Measurements from ENCODE around the gene TUBGCP5. TPM values are rescaled to one million over a fixed set of nuclear protein-coding genes. Genes with fewer than 3 reads are reported as not detected.
A peak's percentile ranks its signal among the peaks of the same experiment; 100 is the strongest.
"Not testable (repeated sequence)": the region's sequence is repeated elsewhere in the genome, so short reads cannot be mapped to it uniquely, and the experiment has no call there.

Gene TUBGCP5
- total RNA-seq: 10 to 100 TPM in 1 of 2 donors, 1 to 10 TPM in 1; 9.2 to 13.8 TPM
- long read RNA-seq, partial matches to known transcripts: 3 of 6 reads
- long read RNA-seq, other reads (novel, unspliced or antisense): 2 of 6 reads

DNA sequence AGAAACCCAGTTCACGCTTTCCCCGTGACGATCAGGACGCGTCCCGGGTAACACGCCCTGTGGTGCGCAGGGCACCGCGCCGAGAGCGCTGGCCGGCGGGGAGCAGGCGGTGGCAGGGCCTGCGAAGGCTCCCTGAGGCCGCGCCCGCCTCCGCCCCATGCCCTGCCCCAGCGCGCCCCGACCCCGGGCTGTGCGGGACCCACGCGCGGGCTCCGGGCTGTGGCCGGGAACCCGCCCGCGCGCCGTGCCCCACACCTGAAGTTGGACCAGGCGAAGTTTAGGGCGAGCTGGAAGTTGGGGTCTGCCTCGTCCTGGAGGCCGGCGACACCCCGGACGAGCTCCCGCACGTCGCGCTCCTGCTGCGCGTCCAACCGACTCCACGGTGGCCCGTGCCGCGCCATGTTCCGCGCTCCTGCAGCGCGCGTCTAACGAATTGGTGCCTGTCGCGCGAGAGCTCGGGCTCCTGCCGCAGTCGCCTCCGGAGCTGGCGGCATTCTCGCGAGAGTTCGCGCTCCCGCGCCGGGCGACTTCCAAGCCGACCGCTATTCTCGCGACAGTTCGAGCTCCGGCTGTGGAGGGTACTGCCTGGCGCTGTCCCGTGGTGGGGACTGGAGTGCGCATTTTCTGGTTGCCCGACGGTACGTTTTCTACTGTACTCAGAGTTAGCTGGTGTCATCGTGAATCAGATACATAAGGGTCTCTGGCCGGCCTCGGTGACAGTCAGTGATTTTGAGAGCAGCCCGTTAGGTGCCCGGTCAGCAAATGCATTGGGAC is at the start of gene TUBGCP5:
TSS of gene TUBGCP5 (minus strand) at position 427 of the 774 bp plus-strand sequence. CDS start at position 401, 26 bp downstream.
- peak; percentile 98 for ATAC-seq
- peak; percentile 99 for DNase-seq
- intact Hi-C loops (cut with DNase I): no loop called here

DNA sequence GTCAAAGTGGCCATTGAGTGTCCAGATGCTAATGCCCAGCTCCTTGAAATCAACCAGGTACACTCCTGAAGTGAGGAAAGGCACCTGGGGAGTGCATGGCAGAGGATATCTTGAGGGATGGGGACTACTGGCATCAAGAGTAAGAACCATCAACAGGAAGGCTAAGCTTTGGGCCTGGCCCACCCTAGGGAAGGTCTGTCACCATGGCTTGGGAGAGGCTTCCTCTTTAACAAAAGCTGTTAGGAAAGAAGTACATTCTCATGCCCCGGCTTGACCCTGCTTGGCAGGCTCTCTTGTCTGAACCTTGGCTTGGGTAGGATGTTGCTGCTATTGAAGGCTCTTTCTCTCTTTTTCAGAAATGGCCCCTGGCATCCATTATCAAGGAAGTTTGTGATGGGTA is 43.7 kb upstream of the TUBGCP5 start:
- DNase-seq: no peak
- intact Hi-C loops (cut with DNase I): no loop called here
- peak in 1 of 2 donors; percentile 35 for ATAC-seq

DNA sequence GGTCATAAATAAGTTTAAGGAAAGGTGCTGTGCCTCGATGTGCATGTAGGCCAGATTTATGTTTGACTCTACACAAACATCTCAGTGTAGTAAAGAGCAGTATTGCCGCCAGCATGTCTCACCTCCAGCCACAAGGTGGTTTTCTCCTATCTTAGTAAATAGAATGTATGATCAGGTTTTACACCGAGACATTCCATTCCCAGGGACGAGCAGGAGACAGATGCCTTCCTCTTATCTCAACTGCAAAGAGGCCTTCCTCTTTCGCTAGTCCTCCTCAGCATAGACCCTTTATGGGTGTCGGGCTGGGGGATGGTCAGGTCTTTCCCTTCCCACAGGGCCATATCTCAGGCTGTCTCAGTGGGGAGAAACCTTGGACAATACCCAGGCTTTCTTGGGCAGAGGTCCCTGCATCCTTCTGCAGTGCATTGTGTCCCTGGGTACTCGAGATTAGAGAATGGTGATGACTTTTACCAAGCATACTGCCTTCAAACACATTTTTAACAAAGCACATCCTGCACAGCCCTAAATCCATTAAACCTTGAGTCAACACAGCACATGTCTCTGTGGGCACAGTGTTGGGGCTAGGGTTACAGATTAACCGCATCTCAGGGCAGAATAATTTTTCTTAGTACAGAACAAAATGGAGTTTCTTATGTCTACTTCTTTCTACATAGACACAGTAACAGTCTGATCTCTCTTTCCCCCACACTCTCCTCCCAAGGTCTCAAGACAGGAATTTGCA is 42.8 kb upstream of the TUBGCP5 start:
- intact Hi-C loops (cut with DNase I); ATAC-seq; DNase-seq: not testable (repeated sequence)

DNA sequence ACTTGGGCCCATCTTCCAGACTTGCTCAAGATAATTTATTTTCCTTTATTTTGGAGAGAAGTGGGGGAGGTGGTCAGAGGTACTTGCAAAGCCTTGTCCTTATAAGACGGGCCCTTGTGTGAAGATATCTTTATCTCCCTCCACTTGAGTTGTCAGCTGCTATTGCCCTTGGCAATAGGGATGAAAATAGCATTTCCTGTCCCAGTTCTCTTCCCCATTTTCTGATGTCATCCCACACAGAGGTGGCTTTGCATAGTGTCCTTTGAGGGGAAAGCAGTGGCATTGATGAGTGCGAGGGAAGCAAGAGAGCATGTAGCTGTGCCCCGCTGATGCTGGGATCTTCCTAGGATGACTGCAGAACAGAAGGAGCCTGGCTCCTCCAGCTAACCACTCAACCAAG is 41.9 kb upstream of the TUBGCP5 start:
- peak in 1 of 2 donors; percentile 26 for ATAC-seq
- intact Hi-C loops (cut with DNase I): no loop called here
- DNase-seq: no peak

DNA sequence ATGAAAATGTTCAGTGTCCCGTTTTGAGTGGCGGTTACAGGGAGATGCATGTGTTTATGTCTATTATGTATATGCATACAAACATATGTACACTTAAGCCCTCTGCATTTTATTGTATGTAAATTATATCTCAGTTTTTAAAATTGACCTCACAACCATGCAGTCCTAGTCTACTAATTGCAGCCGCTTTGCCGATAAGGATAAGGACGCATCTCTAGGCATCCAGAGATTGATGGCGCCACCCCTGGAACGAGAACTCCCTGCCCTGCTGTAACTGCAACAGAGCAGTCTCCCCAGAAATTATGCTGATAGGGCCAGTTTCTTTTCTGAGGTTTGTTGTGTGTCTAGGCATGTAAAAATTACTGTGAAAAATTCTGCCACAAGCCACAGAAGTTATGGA is 40.4 kb upstream of the TUBGCP5 start:
- DNase-seq (no peak), ATAC-seq (no peak)
- intact Hi-C loops (cut with DNase I): no loop called here

DNA sequence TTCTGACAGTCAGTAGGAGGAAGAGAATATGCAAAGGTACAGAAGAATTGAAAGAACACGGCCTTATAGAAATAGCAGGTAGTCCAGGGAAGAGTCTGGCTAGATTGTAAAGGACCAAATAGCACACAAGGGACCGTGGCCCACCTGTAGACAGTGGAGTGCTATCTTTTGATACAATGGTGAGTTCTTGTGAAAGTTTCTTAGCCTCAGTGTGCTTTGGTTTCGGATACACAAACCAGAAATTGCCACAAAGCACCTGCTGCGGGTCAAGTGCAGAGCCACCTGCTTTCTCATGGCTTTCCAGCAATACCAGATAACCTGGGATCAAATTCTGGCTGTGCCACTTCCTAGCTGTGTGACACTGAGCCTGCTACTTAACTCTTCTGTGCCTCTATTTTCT is 36.6 kb upstream of the TUBGCP5 start:
- ATAC-seq: no peak
- intact Hi-C loops (cut with DNase I): no loop called here
- no peak for DNase-seq

DNA sequence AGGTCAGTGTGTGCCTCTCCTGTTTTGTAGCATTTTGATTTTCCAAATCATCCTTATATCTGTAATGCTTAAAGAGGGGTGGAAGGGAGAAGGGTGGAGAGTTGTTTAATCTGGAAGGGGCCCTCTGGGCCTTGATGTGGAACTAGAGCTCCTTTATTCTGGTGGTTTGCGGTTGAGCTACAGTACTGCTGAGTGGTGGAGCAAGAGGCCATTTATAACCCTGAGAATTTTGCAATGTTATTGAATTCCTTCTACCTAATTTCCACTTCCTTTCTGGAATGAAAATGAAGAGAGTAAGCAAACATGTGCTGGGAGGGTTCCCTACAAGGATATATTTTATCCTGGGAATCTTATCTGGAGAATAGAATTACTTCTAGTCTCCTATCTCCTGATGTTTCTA is 35.3 kb upstream of the TUBGCP5 start:
- DNase-seq (no peak), ATAC-seq (no peak)
- intact Hi-C loops (cut with DNase I): no loop called here

DNA sequence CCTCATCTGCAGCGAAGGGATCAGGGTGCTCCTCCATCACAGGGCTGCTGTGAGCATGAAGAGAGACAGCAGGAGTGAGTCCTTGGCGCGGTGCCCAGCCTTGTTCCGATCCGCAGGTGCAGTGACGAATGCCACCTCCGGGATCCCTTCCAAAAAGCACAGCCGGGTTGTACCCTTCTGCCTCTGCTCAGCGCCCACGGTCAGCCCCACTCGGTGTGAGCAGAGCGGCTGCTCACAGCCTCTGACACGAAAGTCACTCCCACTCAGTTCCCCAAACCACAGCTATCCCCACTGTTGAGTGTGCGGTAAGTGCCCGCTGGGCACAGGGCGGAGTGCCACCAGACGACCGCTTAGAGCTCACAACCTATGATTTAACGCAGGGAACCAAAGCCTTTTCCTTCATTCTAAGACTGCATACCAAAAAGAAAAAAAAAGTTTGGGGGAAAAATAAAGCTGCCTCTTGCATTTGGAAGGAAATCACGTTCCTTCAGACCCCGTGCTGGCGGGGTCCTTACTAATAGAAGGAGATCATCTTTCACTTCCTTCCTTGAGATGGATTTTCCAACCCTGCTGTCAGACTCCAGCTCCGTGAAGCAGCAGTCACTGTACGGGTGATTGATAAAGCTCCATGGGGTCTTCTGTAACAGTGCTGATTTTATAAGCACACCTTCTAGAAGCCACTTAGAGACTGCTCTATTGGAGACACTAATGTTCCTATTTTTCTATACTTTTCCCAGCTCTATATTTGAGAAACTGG is 34.7 kb upstream of the TUBGCP5 start:
- DNase-seq (peak; percentile 34), ATAC-seq (no peak)
- intact Hi-C loops (cut with DNase I): no loop called here

DNA sequence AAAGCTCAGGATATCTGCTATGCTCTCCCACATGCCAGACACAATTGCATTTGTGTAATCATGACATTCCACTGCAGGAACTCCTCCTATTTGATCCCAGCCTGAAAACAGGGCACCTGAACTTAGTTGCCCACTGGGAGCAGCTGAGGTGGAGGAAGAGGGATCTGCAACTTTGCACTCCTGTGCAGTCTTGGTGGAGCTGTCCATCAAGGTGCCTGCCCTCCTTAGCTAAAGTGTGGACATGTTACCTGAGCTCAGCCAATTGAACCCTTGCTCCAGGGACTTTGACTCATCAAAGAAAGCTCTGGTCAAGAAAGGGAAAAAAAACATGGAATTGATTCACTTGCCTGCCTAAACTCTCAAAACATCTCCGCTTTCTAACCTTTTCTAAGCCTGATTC is 33.3 kb upstream of the TUBGCP5 start:
- ATAC-seq (no peak), DNase-seq (no peak)
- intact Hi-C loops (cut with DNase I): no loop called here

DNA sequence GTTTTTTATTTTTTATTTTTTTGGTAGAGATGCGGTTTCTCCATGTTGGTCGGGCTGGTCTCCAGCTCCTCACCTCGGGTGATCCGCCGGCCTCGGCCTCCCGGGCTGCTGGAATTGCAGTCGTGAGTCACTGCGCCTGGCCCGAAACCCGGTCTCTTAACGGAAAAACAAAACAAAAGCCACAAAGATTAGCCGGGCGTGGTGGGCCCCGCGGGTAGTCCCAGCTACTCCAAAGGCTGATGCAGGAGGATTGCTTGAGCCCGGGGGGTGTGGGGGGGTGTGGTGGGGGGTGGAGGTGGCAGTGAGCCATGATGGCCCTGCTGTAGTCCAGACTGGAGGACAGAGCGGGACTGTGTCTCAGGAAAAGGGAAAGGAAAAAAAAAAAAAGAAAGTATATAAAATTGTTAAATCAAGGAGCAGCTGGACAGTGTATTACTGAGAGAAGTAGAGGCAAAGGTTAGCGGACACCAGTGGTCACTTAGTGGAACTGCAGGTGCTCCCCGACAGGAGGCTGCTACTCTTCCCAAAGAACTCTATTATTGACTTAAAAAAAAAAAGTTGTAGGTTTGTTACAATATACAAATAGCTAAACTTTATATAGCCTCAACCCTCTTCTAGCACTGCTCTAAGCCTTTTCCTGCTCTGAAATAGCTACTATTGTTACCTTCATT is 30.3 kb upstream of the TUBGCP5 start:
- DNase-seq (no peak), ATAC-seq (no peak)
- intact Hi-C loops (cut with DNase I): no loop called here

DNA sequence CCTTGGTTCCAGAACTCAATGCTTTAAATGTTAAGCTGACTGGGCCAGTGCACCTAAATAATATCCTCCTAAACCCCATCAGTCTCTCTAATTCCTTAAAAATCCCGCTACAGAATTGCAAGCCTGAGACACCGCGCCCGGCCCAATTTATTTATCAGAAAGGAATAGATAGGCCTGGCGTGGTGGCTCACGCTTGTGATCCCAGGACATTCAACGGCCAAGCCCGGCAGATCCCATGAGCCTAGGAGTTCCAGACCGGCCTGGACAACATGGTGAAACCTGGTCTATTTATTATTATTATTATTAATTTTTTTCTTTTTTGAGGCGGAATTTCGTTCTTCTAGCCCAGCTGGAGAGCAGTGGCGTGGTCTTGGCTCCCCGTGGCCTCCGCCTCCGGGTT is 28.0 kb upstream of the TUBGCP5 start:
- no peak for DNase-seq
- intact Hi-C loops (cut with DNase I): no loop called here
- ATAC-seq: no peak

DNA sequence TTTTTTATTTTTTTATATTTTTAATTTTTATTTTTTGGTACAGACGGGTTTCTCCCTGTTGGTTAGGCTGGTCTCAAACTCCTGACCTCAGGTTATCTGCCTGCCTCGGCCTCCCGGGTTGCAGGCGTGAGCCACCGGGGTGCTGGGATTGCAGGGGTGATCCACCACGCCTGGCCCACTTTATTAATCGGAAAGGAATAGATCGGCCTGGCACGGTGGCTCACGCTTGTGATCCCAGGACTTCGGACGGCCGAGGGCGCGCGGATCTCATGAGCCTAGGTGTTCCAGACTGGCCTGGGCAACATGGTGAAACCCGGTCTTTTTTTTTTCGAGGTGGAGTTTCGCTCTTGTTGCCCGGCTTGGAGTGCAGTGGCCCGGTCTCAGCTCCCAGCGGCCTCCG is 26.5 kb upstream of the TUBGCP5 start:
- ATAC-seq (no peak), DNase-seq (no peak)

DNA sequence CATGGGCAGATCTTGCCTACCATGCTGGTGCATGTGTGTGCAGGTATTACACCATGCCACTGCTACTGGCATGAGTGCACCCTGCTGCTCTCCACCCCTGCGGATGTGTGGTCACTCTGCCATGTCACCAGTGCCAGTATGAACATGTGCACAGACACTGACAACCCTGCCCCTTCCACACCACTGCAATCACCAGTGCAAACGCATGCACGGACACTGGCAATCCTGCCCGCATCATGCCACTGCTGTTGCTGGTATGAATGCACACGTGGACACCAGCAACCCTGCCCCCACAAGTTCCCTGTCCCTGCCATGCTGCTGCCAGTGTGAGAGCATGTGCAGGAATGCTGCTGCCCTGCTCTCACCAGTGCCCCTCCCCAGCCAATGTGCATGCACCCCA is 24.8 kb upstream of the TUBGCP5 start:
- ATAC-seq (no peak), DNase-seq (no peak)
- intact Hi-C loops (cut with DNase I): no loop called here

More for the DNA sequence above, 26.5 kb upstream of the TUBGCP5 start:
- intact Hi-C loops (cut with DNase I): no loop called here

DNA sequence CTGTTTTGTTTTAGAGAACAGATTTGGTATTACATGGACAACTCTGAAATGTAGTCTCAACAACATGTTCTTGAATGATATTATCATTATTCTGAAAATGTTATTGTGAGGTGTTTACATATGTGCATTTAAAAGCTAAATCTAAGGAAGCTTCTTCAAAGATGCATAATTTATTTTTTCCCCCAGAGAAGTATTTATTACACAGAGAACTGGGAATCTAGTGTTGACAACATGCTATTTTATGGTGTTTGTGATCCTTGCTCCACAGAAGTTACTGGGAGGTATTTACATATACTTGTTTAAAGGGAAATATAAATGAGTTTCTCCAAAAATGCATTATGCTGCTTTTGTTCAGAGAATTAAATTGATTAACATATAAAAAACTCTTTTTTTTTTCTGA is 18.3 kb upstream of the TUBGCP5 start:
- ATAC-seq: no peak
- intact Hi-C loops (cut with DNase I): no loop called here

DNA sequence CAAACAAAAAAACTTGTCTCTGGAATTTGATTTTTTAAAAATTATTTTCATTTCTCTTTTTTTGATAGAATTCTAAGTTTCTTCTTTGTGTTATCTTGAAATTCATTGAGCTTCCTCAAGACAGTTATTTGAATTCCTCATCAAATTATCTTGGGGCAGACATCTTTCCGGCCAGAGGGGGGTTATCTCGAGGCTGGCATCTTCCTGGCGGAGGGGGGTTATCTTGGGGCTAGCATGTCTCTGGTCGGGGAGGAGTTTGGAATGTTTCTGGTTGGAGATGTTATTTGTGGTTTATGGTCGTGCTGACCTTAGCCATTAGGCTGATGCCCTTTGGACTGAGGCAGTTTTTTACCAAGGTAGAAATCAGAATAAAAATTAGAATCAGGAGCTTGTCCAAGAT is 15.9 kb upstream of the TUBGCP5 start:
- DNase-seq: no peak
- no peak for ATAC-seq
- intact Hi-C loops (cut with DNase I): no loop called here

More for the DNA sequence above, 18.3 kb upstream of the TUBGCP5 start:
- DNase-seq: no peak

DNA sequence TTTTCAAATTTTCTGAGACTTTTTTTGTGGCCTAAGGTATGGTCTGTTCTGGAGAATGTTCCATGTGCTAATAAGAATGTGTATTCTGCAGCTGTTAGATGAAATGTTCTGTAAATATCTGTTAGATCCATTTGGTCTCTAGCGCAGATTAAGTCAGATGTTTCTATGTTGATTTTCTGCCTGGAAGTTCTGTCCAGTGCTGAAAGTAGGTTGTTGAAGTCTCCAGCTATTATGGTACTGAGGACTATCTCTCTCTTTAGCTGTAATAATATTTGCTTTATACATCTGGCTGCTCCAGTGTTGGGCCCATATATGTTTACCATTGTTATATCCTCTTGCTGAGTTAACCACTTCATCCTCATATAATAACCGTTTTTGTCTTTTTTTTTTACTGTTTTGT is 13.2 kb upstream of the TUBGCP5 start:
- ATAC-seq: no peak
- no peak for DNase-seq
- intact Hi-C loops (cut with DNase I): no loop called here

DNA sequence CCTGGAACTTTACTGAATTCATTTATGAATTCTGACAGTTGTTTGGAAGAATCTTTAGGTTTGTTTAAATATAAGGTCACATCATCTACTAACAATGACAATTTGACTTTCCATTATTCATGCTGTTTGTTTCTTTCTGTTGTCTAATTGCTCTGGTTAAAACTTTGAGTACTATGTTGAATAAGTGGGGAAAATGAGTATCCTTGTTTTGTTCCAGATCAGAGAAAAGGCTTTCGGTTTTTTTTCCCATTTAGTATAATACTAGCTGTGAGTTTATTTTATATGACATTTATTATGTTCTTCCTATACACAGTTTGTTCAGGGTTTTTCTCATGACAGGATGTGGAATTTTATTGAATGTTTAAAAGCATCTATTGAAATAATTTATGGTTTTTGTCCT is 11.3 kb upstream of the TUBGCP5 start:
- intact Hi-C loops (cut with DNase I): no loop called here
- ATAC-seq: no peak
- DNase-seq: no peak

DNA sequence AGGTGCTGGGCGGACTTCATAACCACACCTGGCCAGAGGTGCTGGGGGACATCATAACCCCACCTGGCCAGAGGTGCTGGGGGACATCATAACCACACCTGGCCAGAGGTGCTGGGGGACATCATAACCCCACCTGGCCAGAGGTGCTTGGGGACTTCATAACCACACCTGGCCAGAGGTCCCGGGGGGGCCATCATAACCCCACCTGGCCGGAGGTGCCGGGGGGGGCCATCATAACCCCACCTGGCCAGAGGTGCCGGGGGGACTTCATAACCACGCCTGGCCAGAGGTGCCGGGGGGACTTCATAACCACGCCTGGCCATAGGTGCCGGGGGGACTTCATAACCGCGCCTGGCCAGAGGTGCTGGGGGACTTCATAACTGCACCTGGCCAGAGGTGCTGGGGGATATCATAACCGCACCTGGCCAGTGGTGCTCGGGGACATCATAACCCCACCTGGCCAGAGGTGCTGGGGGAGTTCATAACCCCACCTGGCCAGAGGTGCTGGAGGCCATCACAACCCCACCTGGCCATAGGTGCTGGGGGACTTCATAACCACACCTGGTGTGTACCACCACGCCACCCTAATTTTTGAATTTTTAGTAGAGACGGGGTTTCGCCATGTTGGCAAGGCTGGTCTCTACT is 10.7 kb upstream of the TUBGCP5 start:
- intact Hi-C loops (cut with DNase I): no loop called here
- no peak for ATAC-seq
- no peak for DNase-seq
